ENCODE data around the gene MDFI.
A peak's percentile ranks its signal among the peaks of the same experiment; 100 is the strongest.

The MDFI gene

GRCh38 chr6:41697861-41698781, 59.9 kb downstream of the MDFI start:
- TF ChIP-seq CTCF (conservative IDR thresholded peaks at IDR 0.05; ENCODE audit: low read depth, low read length), result no peak
- DNase-seq (ENCODE audit: low read depth), result peak; percentile 39
- no peak overlapping the region for H3K4me3 ChIP-seq (ENCODE audit: low read length)

DNA sequence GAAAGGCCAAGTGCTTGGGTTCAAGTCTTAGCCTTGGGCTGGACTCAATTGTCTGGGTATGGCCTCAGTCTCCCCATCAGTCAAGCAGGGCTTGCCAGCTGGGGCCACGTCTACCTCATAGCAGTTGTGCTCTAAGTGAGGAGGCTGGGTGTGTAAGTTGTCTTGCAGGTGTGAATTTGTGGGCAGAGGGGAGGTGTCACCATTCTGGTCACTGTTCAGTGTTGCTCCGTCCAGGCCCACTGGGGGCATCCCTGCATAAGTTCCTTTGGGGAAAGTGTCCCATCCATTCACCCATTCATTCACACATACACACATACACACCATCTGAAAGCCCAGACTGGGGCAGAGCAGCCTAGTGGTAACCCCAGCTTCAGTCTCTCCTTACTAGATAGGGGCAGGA, 60.8 kb downstream of the MDFI start:
- no peak for DNase-seq (ENCODE audit: low read depth)
- no peak overlapping the region for H3K4me3 ChIP-seq (ENCODE audit: low read length)
- TF ChIP-seq CTCF (conservative IDR thresholded peaks at IDR 0.05; ENCODE audit: low read depth, low read length), result no peak

GRCh38 chr6:41700463-41701347, 62.4 kb downstream of the MDFI start:
- TF ChIP-seq CTCF (conservative IDR thresholded peaks at IDR 0.05; ENCODE audit: low read depth, low read length), result no peak
- DNase-seq (ENCODE audit: low read depth), result no peak
- no peak overlapping the region for H3K4me3 ChIP-seq (ENCODE audit: low read length)

- no peak for DNase-seq (ENCODE audit: low read depth)
- H3K4me3 ChIP-seq (ENCODE audit: low read length), result no peak overlapping the region
- no peak for TF ChIP-seq CTCF (conservative IDR thresholded peaks at IDR 0.05; ENCODE audit: low read depth, low read length)
These were observed 63.9 kb downstream of the MDFI start for GRCh38 chr6:41702089-41702745.

- H3K4me3 ChIP-seq (ENCODE audit: low read length), result no peak overlapping the region
- DNase-seq (ENCODE audit: low read depth), result no peak
- TF ChIP-seq CTCF (conservative IDR thresholded peaks at IDR 0.05; ENCODE audit: low read depth, low read length), result no peak
These were observed 64.7 kb downstream of the MDFI start for GRCh38 chr6:41702771-41703494.
